ENCODE results near the gene TEKTIP1. TPM values are rescaled to one million over a fixed set of nuclear protein-coding genes. Genes with fewer than 3 reads are reported as not detected.

Gene TEKTIP1
- total and polyA plus RNA-seq, 12 donors: 0.09 to 1.3 (median 0.79) TPM; not detected in 1

- intact Hi-C loops (cut with DNase I): no loop called here
- no peak overlapping the region for H3K27ac ChIP-seq
- DNase-seq (no peak), ATAC-seq (no peak)
- H3K36me3 ChIP-seq: peaks cover 0 to 40% (median 0%) of the 10 kb centered on the region in 9 donors
- H3K4me3 ChIP-seq: no peak overlapping the region
- TF ChIP-seq CTCF (IDR thresholded peaks at IDR 0.05): no peak
- no peaks in the 10 kb centered on the region for H3K9me3 ChIP-seq
- 92 to 93% methylated on average over 2 of the region's 2 CpGs for WGBS, 2 donors
- peaks cover 0 to 33% (median 8%) of the 10 kb centered on the region in 9 donors for H3K4me1 ChIP-seq
- no peaks in the 10 kb centered on the region for H3K27me3 ChIP-seq
Measured at GRCh38 chr19:3517638-3518037, 21.3 kb upstream of the TEKTIP1 start.

GRCh38 chr19:3518255-3518654 is 20.7 kb upstream of the TEKTIP1 start:
- Histone ChIP-seq H3K27ac (no peak overlapping the region), H3K4me3 (no peak overlapping the region), H3K36me3 (peaks cover 0 to 46% (median 4%) of the 10 kb centered on the region in 9 donors), H3K27me3 (no peaks in the 10 kb centered on the region), H3K9me3 (no peaks in the 10 kb centered on the region), H3K4me1 (peaks cover 0 to 26% (median 3%) of the 10 kb centered on the region in 9 donors)
- WGBS, 2 donors: 83 to 86% methylated on average over 10 of the region's 10 CpGs
- no peak for ATAC-seq
- no peak for DNase-seq
- intact Hi-C loops (cut with DNase I): no loop called here
- no peak for TF ChIP-seq CTCF (IDR thresholded peaks at IDR 0.05)

- no peaks in the 10 kb centered on the region for H3K27me3 ChIP-seq
- ATAC-seq (no peak), DNase-seq (no peak)
- peaks cover 0 to 50% (median 8%) of the 10 kb centered on the region in 9 donors for H3K36me3 ChIP-seq
- intact Hi-C loops (cut with DNase I): no loop called here
- H3K9me3 ChIP-seq: no peaks in the 10 kb centered on the region
- peaks cover 0 to 23% (median 3%) of the 10 kb centered on the region in 9 donors for H3K4me1 ChIP-seq
- no peak overlapping the region for H3K27ac ChIP-seq
- no peak overlapping the region for H3K4me3 ChIP-seq
- TF ChIP-seq CTCF (IDR thresholded peaks at IDR 0.05): no peak
- WGBS, 2 donors: 86 to 92% methylated on average over 2 of the region's 2 CpGs
Measured at GRCh38 chr19:3518659-3519058, 20.3 kb upstream of the TEKTIP1 start.

- Histone ChIP-seq H3K27ac (no peak overlapping the region), H3K27me3 (no peaks in the 10 kb centered on the region), H3K4me1 (peaks cover 0 to 23% (median 0%) of the 10 kb centered on the region in 9 donors), H3K4me3 (no peak overlapping the region), H3K36me3 (peaks cover 0 to 55% (median 11%) of the 10 kb centered on the region in 9 donors), H3K9me3 (no peaks in the 10 kb centered on the region)
- WGBS, 2 donors: 89 to 91% methylated on average over 18 of the region's 18 CpGs
- no peak for ATAC-seq
- no peak for DNase-seq
- intact Hi-C loops (cut with DNase I): no loop called here
- TF ChIP-seq CTCF (IDR thresholded peaks at IDR 0.05): no peak
Measured at GRCh38 chr19:3519126-3519525, 19.8 kb upstream of the TEKTIP1 start.
